HL-60 (cell line): ENCODE results near the gene PPFIA4.

Experiments
- DNase-seq, 2 experiments: peaks; one replicate each; pipeline ENCODE4 v3.0.0-alpha.2; 2010 to 2020; ENCODE audit warnings: low read depth in 1 of 2, low spot score in 1 of 2
- H3K27ac ChIP-seq: fragments of 250-450 bp; sonication (Bioruptor Pico); replicated peaks from 2 replicates; pipeline ENCODE4 v1.5.1; 2020; ENCODE audit warnings: mild to moderate bottlenecking, moderate library complexity
- H3K27me3 ChIP-seq: fragments of 250-450 bp; sonication (Bioruptor Pico); 2 replicates; pipeline ENCODE4 v1.5.1; 2021; ENCODE audit warnings: mild to moderate bottlenecking, moderate library complexity; ENCODE audit not compliant: insufficient read depth, poor library complexity, severe bottlenecking
- H3K4me3 ChIP-seq: replicated peaks from 2 replicates; pipeline ENCODE4 v1.5.1; 2011; ENCODE audit warnings: mild to moderate bottlenecking, control low read depth, low read length; ENCODE audit not compliant: insufficient read depth
- GABPA ChIP-seq: IDR thresholded peaks from 2 replicates; pipeline ENCODE4 v1.6.1; 2012; ENCODE audit warnings: low read depth
- POLR2AphosphoS5 ChIP-seq: IDR thresholded peaks from 2 replicates; pipeline ENCODE4 v1.6.1; 2012; ENCODE audit warnings: low read depth
- SPI1 ChIP-seq: IDR thresholded peaks from 2 replicates; pipeline ENCODE4 v1.6.1; 2012; ENCODE audit warnings: low read depth, mild to moderate bottlenecking, borderline replicate concordance
- TF ChIP-seq, protein P1 (sequence below): IDR thresholded peaks from 2 replicates; pipeline ENCODE4 v1.6.1; 2012; ENCODE audit warnings: low read depth; ENCODE audit not compliant: insufficient replicate concordance
- TF ChIP-seq, protein P2 (sequence below): IDR thresholded peaks from one replicate; pipeline ENCODE4 v1.5.1; 2011; ENCODE audit warnings: low read length, control low read depth, inconsistent platforms; ENCODE audit not compliant: insufficient read depth

Gene PPFIA4

DNA sequence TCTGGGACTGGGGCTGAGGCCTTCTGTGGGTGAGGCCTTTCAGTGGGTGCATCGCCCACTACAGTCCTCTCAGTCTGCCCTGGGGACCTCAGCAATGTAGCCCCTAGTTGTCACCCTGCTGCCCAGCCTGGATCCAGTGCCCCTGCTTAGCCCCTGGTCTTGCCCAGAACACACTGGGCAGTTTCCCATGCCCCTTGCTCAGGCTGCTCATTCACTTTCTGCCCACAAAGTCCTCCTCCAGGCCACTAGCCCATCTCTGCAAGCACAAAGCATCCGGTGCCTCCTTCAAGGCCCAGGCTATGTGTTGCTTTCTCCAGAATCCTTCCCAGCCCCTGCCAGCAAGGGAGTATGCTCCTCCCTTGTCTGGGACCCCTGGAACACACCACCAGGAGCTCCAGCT lies 95.9 kb downstream of the PPFIA4 start:
- TF ChIP-seq, protein P1, sequence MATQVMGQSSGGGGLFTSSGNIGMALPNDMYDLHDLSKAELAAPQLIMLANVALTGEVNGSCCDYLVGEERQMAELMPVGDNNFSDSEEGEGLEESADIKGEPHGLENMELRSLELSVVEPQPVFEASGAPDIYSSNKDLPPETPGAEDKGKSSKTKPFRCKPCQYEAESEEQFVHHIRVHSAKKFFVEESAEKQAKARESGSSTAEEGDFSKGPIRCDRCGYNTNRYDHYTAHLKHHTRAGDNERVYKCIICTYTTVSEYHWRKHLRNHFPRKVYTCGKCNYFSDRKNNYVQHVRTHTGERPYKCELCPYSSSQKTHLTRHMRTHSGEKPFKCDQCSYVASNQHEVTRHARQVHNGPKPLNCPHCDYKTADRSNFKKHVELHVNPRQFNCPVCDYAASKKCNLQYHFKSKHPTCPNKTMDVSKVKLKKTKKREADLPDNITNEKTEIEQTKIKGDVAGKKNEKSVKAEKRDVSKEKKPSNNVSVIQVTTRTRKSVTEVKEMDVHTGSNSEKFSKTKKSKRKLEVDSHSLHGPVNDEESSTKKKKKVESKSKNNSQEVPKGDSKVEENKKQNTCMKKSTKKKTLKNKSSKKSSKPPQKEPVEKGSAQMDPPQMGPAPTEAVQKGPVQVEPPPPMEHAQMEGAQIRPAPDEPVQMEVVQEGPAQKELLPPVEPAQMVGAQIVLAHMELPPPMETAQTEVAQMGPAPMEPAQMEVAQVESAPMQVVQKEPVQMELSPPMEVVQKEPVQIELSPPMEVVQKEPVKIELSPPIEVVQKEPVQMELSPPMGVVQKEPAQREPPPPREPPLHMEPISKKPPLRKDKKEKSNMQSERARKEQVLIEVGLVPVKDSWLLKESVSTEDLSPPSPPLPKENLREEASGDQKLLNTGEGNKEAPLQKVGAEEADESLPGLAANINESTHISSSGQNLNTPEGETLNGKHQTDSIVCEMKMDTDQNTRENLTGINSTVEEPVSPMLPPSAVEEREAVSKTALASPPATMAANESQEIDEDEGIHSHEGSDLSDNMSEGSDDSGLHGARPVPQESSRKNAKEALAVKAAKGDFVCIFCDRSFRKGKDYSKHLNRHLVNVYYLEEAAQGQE = no peak
- Histone ChIP-seq H3K27ac (no peak overlapping the region), H3K27me3 (peaks cover 18% of the 10 kb centered on the region), H3K4me3 (no peak overlapping the region)
- no peak for DNase-seq

DNA sequence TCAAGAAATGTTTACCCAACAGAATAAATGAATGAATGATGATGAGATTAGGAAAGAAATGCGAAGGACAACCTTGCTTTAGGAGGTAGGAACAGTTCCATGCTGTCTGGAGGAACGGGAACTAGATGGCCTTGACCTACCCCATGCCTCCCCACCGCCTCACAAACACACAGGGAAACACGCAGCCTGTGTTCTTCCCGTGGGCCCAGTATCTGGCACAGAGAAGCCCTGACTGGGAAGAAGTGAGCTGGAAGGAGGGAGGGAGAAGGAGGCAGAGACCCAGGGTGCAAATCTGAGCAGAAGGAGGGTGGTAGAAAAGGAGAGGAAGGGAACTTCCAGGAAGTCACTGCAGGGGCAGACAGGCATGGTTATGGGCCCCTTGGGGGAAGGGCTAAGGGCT lies 97.7 kb downstream of the PPFIA4 start:
- TF ChIP-seq, protein P2, sequence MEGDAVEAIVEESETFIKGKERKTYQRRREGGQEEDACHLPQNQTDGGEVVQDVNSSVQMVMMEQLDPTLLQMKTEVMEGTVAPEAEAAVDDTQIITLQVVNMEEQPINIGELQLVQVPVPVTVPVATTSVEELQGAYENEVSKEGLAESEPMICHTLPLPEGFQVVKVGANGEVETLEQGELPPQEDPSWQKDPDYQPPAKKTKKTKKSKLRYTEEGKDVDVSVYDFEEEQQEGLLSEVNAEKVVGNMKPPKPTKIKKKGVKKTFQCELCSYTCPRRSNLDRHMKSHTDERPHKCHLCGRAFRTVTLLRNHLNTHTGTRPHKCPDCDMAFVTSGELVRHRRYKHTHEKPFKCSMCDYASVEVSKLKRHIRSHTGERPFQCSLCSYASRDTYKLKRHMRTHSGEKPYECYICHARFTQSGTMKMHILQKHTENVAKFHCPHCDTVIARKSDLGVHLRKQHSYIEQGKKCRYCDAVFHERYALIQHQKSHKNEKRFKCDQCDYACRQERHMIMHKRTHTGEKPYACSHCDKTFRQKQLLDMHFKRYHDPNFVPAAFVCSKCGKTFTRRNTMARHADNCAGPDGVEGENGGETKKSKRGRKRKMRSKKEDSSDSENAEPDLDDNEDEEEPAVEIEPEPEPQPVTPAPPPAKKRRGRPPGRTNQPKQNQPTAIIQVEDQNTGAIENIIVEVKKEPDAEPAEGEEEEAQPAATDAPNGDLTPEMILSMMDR = no peak
- TF ChIP-seq POLR2AphosphoS5 = no peak
- TF ChIP-seq, protein P1 = no peak
- DNase-seq = no peak
- Histone ChIP-seq H3K4me3 (no peak overlapping the region), H3K27me3 (peaks cover 33% of the 10 kb centered on the region), H3K27ac (no peak overlapping the region)

DNA sequence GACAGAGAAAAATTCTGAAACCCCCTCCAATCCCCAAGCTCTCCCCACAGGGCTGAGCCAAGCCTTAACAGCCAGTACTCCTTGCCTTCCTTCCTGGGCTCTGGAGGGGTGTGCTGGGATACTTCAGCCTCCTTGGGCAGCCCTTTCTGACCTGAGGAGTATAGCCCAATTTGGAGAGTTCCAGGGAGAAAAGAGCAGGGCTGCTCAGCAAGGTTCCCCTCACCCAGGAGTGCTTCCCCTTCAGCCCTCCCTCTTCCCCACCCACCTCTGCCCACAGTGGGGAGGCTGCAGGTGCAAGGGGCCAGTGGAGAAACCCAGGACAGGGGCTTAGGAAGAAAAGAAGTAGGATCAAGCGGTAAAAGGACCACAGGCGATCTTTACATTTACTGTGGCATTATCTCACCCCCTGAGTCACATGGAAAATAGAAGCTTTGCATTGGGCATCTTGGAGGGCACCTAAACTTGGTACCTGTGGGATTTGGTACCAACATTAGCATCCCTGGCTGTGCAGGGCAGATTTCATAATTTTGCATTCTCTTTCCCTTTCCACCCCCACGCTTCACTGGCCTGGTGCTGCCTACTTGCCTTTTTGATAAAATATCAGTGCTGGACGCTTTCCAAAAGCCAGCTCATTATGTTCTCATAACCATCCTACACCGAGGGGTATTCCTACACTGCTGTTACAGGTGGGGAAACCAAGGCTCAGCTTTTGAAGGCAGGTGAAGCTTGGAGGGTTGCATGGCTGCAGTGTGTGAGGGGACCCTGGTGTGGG lies 98.4 kb downstream of the PPFIA4 start:
- TF ChIP-seq GABPA (no peak), POLR2AphosphoS5 (no peak), SPI1 (no peak)
- TF ChIP-seq, protein P2 = no peak
- TF ChIP-seq, protein P1 = no peak
- Histone ChIP-seq H3K27me3 (peaks cover 32% of the 10 kb centered on the region), H3K4me3 (no peak overlapping the region), H3K27ac (no peak overlapping the region)
- no peak for DNase-seq
